ENCODE results near the gene SLC35B1. TPM values are rescaled to one million over a fixed set of nuclear protein-coding genes. Genes with fewer than 3 reads are reported as not detected.
A peak's percentile ranks its signal among the peaks of the same experiment; 100 is the strongest.

SLC35B1 gene
- total RNA-seq, 1 experiment from 2014 or later, result 44.7 TPM

DNA sequence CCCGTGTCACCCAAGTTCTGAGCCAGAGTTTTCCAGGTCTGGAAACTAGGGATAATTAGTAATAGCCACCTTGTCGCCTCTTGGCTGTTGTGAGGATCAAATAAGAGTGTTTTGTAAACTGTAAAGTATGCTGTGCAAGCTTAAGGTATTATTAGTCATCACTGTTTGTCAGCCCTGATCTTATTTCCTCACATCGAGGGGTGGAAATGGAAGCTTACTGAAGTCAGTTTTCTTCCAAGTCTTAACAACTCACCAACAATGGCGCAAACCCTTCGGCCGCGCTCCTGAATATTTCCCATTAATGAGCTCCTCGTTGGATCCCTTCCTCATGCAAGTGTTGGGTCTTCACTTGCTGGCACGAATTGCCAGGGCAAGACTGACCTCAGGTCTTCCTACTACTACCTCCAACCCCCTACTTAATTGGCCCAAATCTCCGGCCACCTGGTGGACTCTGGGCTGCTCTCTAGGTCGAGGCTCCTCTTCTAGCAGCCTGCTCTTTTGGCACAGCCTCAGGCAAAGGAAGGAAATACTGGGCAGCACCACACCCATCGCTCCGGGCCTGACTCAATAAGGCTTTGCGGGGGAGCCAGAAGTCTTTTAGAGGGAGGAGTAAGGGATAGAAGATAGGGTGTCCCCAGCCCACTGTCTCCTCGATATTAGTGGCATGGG, 885 bp upstream of the SLC35B1 start:
- Histone ChIP-seq H2AFZ (peak overlapping the region; percentile 81), H4K20me1 (ENCODE audit: insufficient read depth) (no peaks in the 10 kb centered on the region), H3K36me3 (ENCODE audit: low read depth) (peaks cover 14% of the 10 kb centered on the region), H3K27me3 (ENCODE audit: insufficient read depth, low read depth) (no peaks in the 10 kb centered on the region), H3K27ac (no peak overlapping the region; the same call in 1 of the 2 replicates), H3K4me1 (replicated peaks; ENCODE audit: insufficient read depth) (peaks cover 17% of the 10 kb centered on the region), H3K4me3 (peak overlapping the region; percentile 92), H3K9me2 (ENCODE audit: insufficient read depth) (no peaks in the 10 kb centered on the region), H3K79me2 (ENCODE audit: low read depth) (peaks cover 19% of the 10 kb centered on the region), H3K9me3 (ENCODE audit: insufficient read depth, low read depth) (no peaks in the 10 kb centered on the region), H3K4me2 (peak overlapping the region; percentile 99), H3F3A (ENCODE audit: insufficient read depth, low read depth) (0 out of 2 replicates have a peak, but pooled peaks cover 11% of the 10 kb centered on the region)
- TSS peak; percentile 78 for BruUV-seq (replicated peaks)
- TF ChIP-seq EZH2 (IDR thresholded peaks at IDR 0.05; ENCODE audit: low read depth) (no peak), CTCF (conservative IDR thresholded peaks at IDR 0.05) (peak; percentile 47; the same call in 1 of the 2 replicates)
- intact Hi-C loops (cut with micrococcal nuclease; ENCODE audit: unreplicated experiment), result loop anchor here (1.0 to 5.0 kb wide), 4 partner anchors 56 to 290 kb away; partner anchors contain the start of genes FAM117A and KAT7
- peak; percentile 17 to 32 for DNase-seq
- CTCF ChIA-PET, result interaction anchor here (0.6 to 1.1 kb wide), 7 partner anchors 20 to 638 kb away, joined by 3 to 6 read pairs (median 3); partner anchors contain the start of genes NXPH3 and XYLT2
- POLR2A ChIA-PET (ENCODE audit: unreplicated experiment), result interaction anchor here (0.7 to 1.2 kb wide), 2 partner anchors 55 to 732 kb away, joined by 8 to 11 read pairs; partner anchors contain the start of gene FAM117A

- Histone ChIP-seq H3K4me2 (peak overlapping the region; percentile 99), H2AFZ (peak overlapping the region; percentile 85), H3K4me3 (peak overlapping the region; percentile 92), H3K36me3 (ENCODE audit: low read depth) (peaks cover 25% of the 10 kb centered on the region), H3K27me3 (ENCODE audit: insufficient read depth, low read depth) (no peaks in the 10 kb centered on the region), H3K27ac (peak overlapping the region; percentile 86), H4K20me1 (ENCODE audit: insufficient read depth) (no peaks in the 10 kb centered on the region), H3K4me1 (replicated peaks; ENCODE audit: insufficient read depth) (peaks cover 17% of the 10 kb centered on the region), H3K9me2 (ENCODE audit: insufficient read depth) (no peaks in the 10 kb centered on the region), H3K9me3 (ENCODE audit: insufficient read depth, low read depth) (no peaks in the 10 kb centered on the region), H3K79me2 (ENCODE audit: low read depth) (peaks cover 19% of the 10 kb centered on the region), H3F3A (ENCODE audit: insufficient read depth, low read depth) (0 out of 2 replicates have a peak, but pooled peaks cover 11% of the 10 kb centered on the region)
- DNase-seq, result peak in 1 of 2 experiments; percentile 20
- intact Hi-C loops (cut with micrococcal nuclease; ENCODE audit: unreplicated experiment), result loop anchor here (5.0 kb wide), 1 partner anchor 145 kb away; no protein-coding TSS in a partner anchor
- CTCF ChIA-PET, result no interaction called here
- no TSS peak for BruUV-seq (replicated peaks)
- POLR2A ChIA-PET (ENCODE audit: unreplicated experiment), result no interaction called here
- TF ChIP-seq EZH2 (IDR thresholded peaks at IDR 0.05; ENCODE audit: low read depth), result no peak
- no peak for TF ChIP-seq CTCF (conservative IDR thresholded peaks at IDR 0.05)
Observed at GRCh38 chr17:49707246-49707607, 537 bp downstream of the SLC35B1 start.

- Histone ChIP-seq H3F3A (ENCODE audit: insufficient read depth, low read depth) (peaks cover 20% of the 10 kb centered on the region; the same call in 1 of the 2 replicates), H3K4me1 (replicated peaks; ENCODE audit: insufficient read depth) (peaks cover 17% of the 10 kb centered on the region), H3K79me2 (ENCODE audit: low read depth) (peaks cover 19% of the 10 kb centered on the region), H2AFZ (no peak overlapping the region), H3K27me3 (ENCODE audit: insufficient read depth, low read depth) (no peaks in the 10 kb centered on the region), H4K20me1 (ENCODE audit: insufficient read depth) (no peaks in the 10 kb centered on the region), H3K27ac (no peak overlapping the region), H3K4me2 (no peak overlapping the region), H3K9me3 (ENCODE audit: insufficient read depth, low read depth) (no peaks in the 10 kb centered on the region), H3K36me3 (ENCODE audit: low read depth) (peaks cover 25% of the 10 kb centered on the region), H3K9me2 (ENCODE audit: insufficient read depth) (no peaks in the 10 kb centered on the region), H3K4me3 (no peak overlapping the region)
- intact Hi-C loops (cut with micrococcal nuclease; ENCODE audit: unreplicated experiment), result loop anchor here (5.0 kb wide), 1 partner anchor 147 kb away; no protein-coding TSS in a partner anchor
- TF ChIP-seq EZH2 (IDR thresholded peaks at IDR 0.05; ENCODE audit: low read depth), result no peak
- no peak for TF ChIP-seq CTCF (conservative IDR thresholded peaks at IDR 0.05)
- ChIA-PET POLR2A (ENCODE audit: unreplicated experiment) (interaction anchor here (0.7 kb wide), 1 partner anchor 266 kb away, joined by 6 read pairs; no protein-coding TSS in a partner anchor), CTCF (no interaction called here)
- no peak for DNase-seq
- no TSS peak for BruUV-seq (replicated peaks)
Observed at GRCh38 chr17:49705254-49705653, 2.5 kb downstream of the SLC35B1 start.
